Daoy (cell line): Measurements from ENCODE around the gene PIK3R4. TPM values are rescaled to one million over a fixed set of nuclear protein-coding genes. Genes with fewer than 3 reads are reported as not detected.

Experiments used
- DNase-seq: peaks from one replicate; pipeline ENCODE4 v3.0.0-alpha.2; 2015; ENCODE audit warnings: low read depth
- total RNA-seq: library from RNA; depleted of rRNA; stranded (reverse); fragments of >200 nt; shearing (Covaris generic); gene quantifications from 2 replicates; pipeline ENCODE4 v1.2.3, GENCODE V29; 2014; rRNA removed

The PIK3R4 gene
- total RNA-seq, 1 experiment from 2014 or later, result 44.7 TPM

DNA sequence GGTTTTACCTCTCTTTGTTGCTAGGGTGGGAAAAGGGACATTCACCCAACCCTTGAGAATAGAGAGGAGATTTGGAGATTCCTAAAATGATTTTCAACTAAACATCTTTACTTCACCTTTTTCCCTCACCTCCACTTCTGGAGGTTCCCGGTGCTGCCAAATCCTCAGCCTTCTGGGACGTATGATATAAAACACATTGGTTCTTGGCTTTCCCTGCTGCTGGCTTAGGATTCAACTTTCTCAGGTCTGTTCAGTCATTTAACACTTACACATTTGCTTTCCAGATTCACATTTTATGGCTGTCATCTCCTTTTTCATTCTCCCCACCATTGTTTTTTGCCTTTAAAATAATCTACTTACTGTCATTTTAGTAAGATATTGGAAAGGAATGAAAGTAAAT lies 106.6 kb downstream of the PIK3R4 start:
- DNase-seq, result no peak

DNA sequence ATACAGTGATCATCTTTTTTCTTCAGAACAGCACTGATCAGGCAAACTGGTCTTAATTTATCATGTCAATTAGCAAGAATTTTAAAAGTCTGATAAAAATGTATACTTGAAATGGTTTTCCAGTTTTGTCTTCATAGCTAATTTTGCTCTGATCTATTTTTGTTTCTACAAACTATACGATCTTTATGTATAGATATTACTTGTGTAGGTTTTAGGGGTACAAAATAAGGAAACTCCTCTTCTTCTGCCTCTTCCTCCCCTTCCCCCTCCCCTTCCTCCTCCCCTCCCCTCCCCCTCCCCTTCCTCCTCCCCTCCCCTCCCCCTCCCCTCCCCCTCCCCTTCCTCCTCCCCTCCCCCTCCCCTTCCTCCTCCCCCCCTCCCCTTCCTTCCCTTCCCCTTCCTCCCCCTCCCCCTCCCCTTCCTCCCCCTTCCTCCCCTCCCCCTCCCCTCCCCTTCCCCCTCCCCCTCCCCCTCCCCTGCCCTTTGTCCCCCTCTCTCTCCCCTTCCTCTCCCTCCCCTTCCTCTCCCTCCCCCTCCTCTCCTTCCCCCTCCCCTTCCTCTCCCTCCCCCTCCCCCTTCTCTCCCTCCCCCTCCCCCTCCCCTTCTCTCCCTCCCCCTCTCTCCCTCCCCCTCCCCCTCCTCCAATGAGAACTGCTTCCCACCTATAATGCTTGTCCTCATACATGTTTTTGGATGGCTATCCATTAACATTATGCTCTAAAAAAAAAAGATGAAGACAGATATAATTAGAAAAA lies 110.0 kb downstream of the PIK3R4 start:
- no peak for DNase-seq

DNA sequence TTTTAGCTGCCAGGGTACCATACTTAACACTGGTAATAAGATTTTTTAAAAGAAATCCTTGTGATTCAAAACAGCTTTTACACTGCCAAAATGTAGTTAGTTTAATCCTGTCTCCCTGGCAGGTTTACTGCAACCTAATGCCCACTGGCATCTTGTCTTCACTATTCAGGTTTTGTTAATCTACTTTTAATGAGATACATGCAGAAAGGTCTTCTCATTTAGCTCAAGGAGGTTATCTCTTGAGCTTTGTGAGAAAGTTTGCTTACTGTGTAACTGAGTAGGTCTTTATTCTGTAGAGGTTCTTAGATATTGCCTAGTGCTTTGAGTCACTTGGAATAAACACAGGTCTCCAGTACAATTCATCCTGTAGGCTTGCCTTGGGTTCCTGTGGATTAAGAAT lies 110.7 kb downstream of the PIK3R4 start:
- DNase-seq, result no peak

DNA sequence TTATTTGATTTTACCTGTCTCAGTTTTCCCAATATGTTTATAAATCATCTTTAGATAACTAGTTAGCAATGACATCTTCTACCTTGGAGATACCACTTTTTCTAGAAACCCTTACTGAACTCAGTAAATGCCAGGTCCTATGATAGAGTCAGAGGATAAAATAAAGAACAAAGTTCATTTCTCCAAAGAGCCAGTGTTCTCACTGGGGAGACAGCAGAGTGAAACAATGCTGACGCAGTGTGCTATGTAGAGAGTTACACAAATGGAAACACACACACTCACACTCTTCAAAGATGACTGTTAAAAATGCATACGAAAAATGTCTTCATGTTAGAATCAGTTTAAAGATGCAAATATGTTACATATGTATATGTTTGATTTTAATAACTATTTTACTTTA lies 111.3 kb downstream of the PIK3R4 start:
- DNase-seq, result no peak

Other genes starting within 250 kb of the PIK3R4 start
- gene COL6A6, start 229.7 kb downstream of the PIK3R4 start, total RNA-seq, result 0.21 and 0.63 TPM in 2 replicates
- 84.3 and 95.2 TPM in 2 replicates for gene ATP2C1, start 147.3 kb upstream of the PIK3R4 start, total RNA-seq